ENCODE measurements around the gene XRN1.
"Not testable (repeated sequence)": the region's sequence is repeated elsewhere in the genome, so short reads cannot be mapped to it uniquely, and the experiment has no call there.

- not testable (repeated sequence) for TF ChIP-seq POLR2AphosphoS5 (IDR thresholded peaks at IDR 0.05; ENCODE audit: low read depth, low read length); CTCF (IDR thresholded peaks at IDR 0.05); REST (IDR thresholded peaks at IDR 0.05; ENCODE audit: insufficient read depth in 1 of 2, low read depth in 2 of 2, low read length in 1 of 2); TCF7L2 (IDR thresholded peaks at IDR 0.05; ENCODE audit: low read depth, low read length)
These were observed 47.3 kb downstream of the XRN1 start for GRCh38 chr3:142400537-142400936.

Data from Panc1 (cell line).